SK-N-SH (cell line): Measurements from ENCODE around the gene PHKA2.

Source experiments
- FOXM1 ChIP-seq: IDR thresholded peaks from 2 replicates; pipeline ENCODE4 v1.4.0; 2012; ENCODE audit warnings: low read depth, mild to moderate bottlenecking
- JUND ChIP-seq: IDR thresholded peaks from 2 replicates; pipeline ENCODE4 v1.4.0; 2012
- NFIC ChIP-seq: IDR thresholded peaks from 2 replicates; pipeline ENCODE4 v1.4.0; 2012; ENCODE audit warnings: borderline replicate concordance
- YY1 ChIP-seq: IDR thresholded peaks from 2 replicates; pipeline ENCODE4 v1.4.0; 2012; ENCODE audit warnings: low read depth, mild to moderate bottlenecking
- TF ChIP-seq, protein P1 (sequence below): fragments of 200-600 bp; sonication (generic); IDR thresholded peaks from 2 replicates; pipeline ENCODE4 v1.6.1; 2017; ENCODE audit warnings: antibody characterized with exemption, mild to moderate bottlenecking, moderate library complexity
- TF ChIP-seq, protein P2 (sequence below): IDR thresholded peaks from 2 replicates; pipeline ENCODE4 v1.6.1; 2012; ENCODE audit warnings: mild to moderate bottlenecking, low read depth, low read length, moderate library complexity

- no peak for TF ChIP-seq FOXM1
- no peak for TF ChIP-seq NFIC
- TF ChIP-seq, protein P1, sequence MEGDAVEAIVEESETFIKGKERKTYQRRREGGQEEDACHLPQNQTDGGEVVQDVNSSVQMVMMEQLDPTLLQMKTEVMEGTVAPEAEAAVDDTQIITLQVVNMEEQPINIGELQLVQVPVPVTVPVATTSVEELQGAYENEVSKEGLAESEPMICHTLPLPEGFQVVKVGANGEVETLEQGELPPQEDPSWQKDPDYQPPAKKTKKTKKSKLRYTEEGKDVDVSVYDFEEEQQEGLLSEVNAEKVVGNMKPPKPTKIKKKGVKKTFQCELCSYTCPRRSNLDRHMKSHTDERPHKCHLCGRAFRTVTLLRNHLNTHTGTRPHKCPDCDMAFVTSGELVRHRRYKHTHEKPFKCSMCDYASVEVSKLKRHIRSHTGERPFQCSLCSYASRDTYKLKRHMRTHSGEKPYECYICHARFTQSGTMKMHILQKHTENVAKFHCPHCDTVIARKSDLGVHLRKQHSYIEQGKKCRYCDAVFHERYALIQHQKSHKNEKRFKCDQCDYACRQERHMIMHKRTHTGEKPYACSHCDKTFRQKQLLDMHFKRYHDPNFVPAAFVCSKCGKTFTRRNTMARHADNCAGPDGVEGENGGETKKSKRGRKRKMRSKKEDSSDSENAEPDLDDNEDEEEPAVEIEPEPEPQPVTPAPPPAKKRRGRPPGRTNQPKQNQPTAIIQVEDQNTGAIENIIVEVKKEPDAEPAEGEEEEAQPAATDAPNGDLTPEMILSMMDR = no peak
- TF ChIP-seq YY1 = no peak
- TF ChIP-seq, protein P2, sequence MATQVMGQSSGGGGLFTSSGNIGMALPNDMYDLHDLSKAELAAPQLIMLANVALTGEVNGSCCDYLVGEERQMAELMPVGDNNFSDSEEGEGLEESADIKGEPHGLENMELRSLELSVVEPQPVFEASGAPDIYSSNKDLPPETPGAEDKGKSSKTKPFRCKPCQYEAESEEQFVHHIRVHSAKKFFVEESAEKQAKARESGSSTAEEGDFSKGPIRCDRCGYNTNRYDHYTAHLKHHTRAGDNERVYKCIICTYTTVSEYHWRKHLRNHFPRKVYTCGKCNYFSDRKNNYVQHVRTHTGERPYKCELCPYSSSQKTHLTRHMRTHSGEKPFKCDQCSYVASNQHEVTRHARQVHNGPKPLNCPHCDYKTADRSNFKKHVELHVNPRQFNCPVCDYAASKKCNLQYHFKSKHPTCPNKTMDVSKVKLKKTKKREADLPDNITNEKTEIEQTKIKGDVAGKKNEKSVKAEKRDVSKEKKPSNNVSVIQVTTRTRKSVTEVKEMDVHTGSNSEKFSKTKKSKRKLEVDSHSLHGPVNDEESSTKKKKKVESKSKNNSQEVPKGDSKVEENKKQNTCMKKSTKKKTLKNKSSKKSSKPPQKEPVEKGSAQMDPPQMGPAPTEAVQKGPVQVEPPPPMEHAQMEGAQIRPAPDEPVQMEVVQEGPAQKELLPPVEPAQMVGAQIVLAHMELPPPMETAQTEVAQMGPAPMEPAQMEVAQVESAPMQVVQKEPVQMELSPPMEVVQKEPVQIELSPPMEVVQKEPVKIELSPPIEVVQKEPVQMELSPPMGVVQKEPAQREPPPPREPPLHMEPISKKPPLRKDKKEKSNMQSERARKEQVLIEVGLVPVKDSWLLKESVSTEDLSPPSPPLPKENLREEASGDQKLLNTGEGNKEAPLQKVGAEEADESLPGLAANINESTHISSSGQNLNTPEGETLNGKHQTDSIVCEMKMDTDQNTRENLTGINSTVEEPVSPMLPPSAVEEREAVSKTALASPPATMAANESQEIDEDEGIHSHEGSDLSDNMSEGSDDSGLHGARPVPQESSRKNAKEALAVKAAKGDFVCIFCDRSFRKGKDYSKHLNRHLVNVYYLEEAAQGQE = no peak
- TF ChIP-seq JUND = no peak
These were observed 21.6 kb downstream of the PHKA2 start for GRCh38 chrX:18962329-18962728.
